ENCODE data around the gene CD200R1L.
"Not testable (repeated sequence)": the region's sequence is repeated elsewhere in the genome, so short reads cannot be mapped to it uniquely, and the experiment has no call there.

The CD200R1L gene, protein sequence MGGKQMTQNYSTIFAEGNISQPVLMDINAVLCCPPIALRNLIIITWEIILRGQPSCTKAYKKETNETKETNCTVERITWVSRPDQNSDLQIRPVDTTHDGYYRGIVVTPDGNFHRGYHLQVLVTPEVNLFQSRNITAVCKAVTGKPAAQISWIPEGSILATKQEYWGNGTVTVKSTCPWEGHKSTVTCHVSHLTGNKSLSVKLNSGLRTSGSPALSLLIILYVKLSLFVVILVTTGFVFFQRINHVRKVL

GRCh38 chr3:112846764-112847163, at the start of gene CD200R1L:
Gene CD200R1L (minus strand): TSS chr3:112846864. CDS start chr3:112829367, 17,497 bp downstream.
- DNase-seq (ENCODE audit: low read depth) = no peak

DNA sequence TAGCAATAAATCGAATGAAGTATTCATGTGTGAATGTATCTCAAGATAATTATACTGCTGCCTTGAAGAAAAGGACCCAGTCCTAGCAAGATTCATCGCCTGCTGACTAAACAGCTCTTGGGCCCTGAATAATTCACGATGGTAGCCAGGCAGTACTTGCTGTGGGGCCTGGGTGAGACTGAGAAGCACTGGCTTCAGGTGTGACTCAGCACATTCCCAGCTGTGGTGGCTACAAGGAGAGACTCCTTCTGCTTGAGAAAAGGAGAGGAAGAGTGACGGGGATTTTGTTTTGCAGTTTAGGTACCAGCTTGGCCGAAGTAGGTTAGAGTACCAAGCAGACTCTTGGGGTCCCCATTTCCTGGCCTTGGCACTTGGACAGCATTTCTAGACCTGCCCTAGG, 47.6 kb upstream of the CD200R1L start:
- no peak for DNase-seq (ENCODE audit: low read depth)

DNA sequence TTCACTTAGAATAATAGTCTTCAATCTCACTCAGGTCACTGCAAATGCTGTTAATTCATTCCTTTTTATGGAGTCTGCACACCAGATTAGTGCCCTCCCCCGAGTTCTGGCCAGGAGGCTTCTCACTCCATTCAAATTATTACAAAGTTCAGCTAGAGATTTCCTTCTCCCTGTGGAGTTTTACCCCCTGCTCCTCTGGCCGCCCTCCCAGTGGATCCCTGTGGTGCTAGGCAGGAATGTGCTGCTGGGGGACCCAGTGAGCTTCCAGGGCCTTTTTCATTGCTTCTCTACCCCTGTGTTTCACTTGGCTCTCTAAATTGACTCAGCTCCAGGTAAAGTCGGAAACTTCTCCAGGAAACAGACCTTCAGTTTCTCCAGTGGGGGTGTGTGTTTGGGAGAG, 42.7 kb upstream of the CD200R1L start:
- no peak for DNase-seq (ENCODE audit: low read depth)

GRCh38 chr3:112888381-112889085, 41.9 kb upstream of the CD200R1L start:
- DNase-seq (ENCODE audit: low read depth) = no peak

GRCh38 chr3:112884678-112885290, 38.1 kb upstream of the CD200R1L start:
- DNase-seq (ENCODE audit: low read depth) = no peak

GRCh38 chr3:112881891-112882290, 35.2 kb upstream of the CD200R1L start:
- DNase-seq (ENCODE audit: low read depth) = no peak

- no peak for DNase-seq (ENCODE audit: low read depth)
Measured at GRCh38 chr3:112875561-112875960, 28.9 kb upstream of the CD200R1L start.

DNA sequence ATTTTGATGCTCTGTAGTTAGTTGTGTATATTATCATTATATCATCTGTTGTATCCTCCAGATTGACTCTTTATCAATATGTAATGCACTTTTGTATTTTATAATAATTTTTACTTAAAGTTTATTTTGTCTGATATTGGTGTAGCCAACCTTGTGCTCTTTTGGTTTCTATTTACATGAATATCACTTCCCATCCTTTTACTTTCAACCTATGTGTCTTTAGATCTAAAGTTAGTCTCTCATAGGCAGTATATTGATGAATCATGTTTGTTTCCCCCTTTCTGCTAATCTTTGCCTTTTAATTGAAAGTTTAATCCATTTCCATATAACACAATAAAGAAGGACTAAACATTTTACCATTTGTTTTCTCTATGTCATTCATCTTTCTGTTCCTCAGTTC, 28.1 kb upstream of the CD200R1L start:
- DNase-seq (ENCODE audit: low read depth) = no peak

DNA sequence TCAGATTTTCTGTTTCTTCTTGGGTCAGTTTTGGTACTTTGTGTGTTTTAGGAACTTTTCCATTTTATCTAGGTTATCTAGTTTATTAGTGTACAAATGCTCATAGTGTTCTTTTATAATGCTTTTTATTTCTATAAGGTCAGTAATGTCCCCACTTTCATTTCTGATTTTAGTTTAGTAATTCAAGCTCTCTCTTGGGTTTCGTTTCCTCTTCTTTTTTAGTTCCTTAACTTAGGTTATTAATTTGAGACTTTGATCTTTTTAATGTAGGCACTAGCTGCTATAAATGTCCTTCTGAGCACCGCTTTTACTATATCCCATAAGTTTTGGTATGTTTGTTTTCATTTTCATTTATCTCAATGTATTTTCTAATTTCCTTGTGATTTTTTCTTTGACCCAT, 27.0 kb upstream of the CD200R1L start:
- no peak for DNase-seq (ENCODE audit: low read depth)

DNA sequence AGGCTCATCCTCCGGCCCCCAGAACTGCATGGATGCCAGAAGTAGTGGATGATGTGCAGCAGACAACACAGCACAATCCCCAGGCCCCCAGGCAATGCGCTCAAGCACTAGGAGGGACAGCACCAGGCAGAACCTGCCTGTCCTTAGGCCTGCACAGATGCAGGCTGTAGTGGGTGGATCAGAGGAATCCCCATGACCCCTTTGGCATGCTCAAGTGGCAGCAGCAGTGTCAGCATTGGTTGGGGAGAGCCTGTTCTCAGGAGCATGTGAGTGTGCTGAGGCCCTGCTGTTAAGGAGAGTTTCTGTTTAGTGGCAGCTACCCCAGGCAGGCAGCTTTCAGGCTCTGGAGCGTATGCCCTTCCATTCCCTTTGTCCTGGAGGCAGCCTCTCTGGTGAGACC, 25.1 kb upstream of the CD200R1L start:
- no peak for DNase-seq (ENCODE audit: low read depth)

- DNase-seq (ENCODE audit: low read depth) = no peak
Measured at GRCh38 chr3:112865757-112866156, 19.1 kb upstream of the CD200R1L start.

- DNase-seq (ENCODE audit: low read depth) = no peak
Measured at GRCh38 chr3:112860898-112861297, 14.2 kb upstream of the CD200R1L start.

GRCh38 chr3:112858410-112859069, 11.9 kb upstream of the CD200R1L start:
- no peak for DNase-seq (ENCODE audit: low read depth)

GRCh38 chr3:112857526-112857925, 10.9 kb upstream of the CD200R1L start:
- DNase-seq (ENCODE audit: low read depth) = no peak

- DNase-seq (ENCODE audit: low read depth) = no peak
Measured at GRCh38 chr3:112856537-112856936, 9.9 kb upstream of the CD200R1L start.

GRCh38 chr3:112855883-112856282, 9.2 kb upstream of the CD200R1L start:
- no peak for DNase-seq (ENCODE audit: low read depth)

DNA sequence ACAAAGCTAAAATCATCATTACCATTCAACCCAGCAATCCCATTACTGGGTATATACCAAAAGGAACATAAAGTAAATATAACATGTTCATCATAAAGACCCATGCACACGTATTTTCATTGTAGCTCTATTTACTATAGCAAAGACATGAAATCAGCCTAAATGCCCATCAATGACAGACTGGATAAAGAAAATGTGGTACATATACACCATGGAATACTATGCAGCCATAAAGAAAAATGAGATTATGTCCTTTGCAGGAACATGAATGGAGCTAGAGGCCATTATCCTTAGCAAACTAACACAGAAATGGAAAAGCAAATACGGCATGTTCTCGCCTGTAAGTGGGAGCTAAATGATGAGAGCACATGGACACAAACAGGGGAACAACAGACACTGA, 8.4 kb upstream of the CD200R1L start:
- DNase-seq (ENCODE audit: low read depth) = not testable (repeated sequence)

- DNase-seq (ENCODE audit: low read depth) = no peak
Measured at GRCh38 chr3:112848196-112848595, 1.5 kb upstream of the CD200R1L start.

- DNase-seq (ENCODE audit: low read depth) = no peak
Measured at GRCh38 chr3:112847692-112848091, 1.0 kb upstream of the CD200R1L start.

DNA sequence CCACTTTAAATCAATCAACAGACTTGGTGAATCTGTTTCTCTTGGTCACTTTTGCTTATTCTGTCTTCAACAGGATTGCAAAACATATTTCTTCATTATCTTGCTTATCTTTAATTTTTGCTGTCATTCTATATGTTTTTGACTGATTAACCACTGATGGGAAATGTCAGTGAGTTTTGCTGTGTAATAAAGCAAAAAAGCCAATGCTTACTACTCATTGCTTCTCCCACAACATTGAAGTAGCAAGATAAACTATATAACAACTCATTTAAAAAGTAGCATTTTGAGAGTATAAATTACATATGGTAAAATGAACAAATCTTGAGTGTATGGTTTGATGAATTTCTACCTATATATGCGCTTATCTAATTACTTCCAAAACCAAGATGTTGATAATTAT, 892 bp downstream of the CD200R1L start:
- DNase-seq (ENCODE audit: low read depth) = no peak

DNA sequence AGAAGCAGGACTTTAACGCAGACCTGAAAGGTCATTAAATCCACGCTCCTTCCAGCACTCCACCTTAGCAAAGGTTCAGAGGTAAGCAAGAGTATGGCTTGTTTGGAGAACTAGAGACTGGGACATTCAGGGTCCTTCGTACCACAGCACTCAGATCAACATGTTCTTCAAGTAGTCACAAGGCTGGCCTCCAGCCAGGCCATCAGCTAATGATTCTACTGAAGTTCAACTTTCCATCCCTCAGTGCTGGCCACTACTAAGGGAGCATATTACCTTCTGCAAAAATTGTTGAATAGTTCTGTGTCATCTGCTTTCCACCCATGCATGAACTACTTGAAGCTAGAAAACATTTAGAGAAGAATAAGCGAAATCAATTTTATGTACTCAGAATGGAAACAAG, 17.6 kb downstream of the CD200R1L start:
- DNase-seq (ENCODE audit: low read depth) = no peak

DNA sequence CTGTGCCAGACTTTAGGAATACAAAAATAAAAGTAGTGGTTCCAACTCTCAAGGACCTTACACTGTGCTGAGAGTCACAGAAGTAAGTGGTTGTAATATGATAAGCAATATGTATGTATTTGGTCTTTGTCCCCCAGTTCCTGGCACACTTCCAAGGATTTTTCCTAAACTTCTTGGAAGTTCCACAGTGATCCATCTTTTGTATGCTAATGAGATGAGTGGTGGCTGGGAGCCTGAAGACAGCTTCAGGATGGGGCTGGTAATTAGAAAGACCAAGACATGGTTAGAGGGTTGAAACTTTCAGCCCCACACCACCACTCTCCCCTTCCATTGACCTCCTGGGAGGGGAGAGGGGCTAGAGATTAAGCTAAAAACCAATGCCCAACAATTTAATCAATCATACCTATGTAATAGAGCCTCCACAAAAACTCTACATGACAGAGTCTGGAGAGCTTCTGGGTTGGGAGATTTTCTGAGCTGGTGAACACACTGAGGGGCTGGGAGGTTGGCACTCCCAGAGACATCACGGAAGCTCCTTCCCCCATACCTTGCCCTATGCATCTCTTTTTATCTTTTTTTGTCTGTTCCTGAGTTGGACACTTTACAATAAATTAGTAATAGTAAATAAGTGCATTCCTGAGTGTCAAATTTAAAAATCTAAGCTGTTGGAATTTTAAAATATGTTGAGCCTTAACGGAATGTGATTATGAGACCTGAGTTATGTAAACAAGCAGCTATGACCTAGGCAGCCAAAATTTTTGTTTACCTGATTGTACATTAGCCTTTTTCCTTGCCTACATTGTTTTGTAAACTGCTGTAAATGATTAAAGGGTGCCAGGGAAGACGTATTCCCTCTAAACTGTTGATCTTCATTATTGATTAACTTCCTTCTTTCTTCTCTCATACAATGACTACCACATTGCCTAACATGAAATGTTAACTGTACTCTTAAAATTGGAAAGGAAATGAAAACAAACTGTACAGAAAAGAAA, 24.3 kb downstream of the CD200R1L start:
- no peak for DNase-seq (ENCODE audit: low read depth)
